Right renal pelvis (tissue), 4 donors: ENCODE results near the gene RASAL2. TPM values are rescaled to one million over a fixed set of nuclear protein-coding genes. Genes with fewer than 3 reads are reported as not detected.
A peak's percentile ranks its signal among the peaks of the same experiment; 100 is the strongest.

Source experiments
- DNase-seq, 4 donors: peaks; one replicate each; pipeline ENCODE4 v3.0.0-alpha.2; 2013; ENCODE audit warnings: low read depth in 4 of 4, low spot score in 3 of 4, missing footprints in 1 of 4
- polyA plus RNA-seq, 4 donors: library from polyadenylated mRNA; unstranded; fragments of 120-200 nt; gene quantifications; one replicate each; pipeline ENCODE4 v1.2.1, GENCODE V29; 2013; ENCODE audit not compliant: insufficient read length in 4 of 4

The RASAL2 gene
- polyA plus RNA-seq, 4 donors: 17.6 to 19.3 (median 19.1) TPM

DNA sequence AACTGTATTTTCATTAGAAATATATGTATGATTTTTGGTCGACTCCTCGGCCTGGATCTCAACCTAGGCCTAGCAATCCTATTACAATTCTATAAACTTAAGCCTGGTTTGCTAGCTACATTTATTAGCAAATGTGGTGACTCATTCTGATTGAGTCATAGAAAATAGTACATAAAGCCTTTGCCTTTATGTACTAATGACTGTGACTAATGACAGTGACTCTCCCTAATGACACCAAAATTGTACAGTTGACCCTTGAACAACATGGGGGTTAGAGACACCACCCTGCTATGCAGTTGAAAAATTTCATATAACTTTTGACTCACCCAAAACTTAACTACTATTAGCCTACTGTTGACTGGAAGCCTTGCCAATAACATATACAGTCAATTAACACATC lies 324.0 kb downstream of the RASAL2 start:
- no peak for DNase-seq

DNA sequence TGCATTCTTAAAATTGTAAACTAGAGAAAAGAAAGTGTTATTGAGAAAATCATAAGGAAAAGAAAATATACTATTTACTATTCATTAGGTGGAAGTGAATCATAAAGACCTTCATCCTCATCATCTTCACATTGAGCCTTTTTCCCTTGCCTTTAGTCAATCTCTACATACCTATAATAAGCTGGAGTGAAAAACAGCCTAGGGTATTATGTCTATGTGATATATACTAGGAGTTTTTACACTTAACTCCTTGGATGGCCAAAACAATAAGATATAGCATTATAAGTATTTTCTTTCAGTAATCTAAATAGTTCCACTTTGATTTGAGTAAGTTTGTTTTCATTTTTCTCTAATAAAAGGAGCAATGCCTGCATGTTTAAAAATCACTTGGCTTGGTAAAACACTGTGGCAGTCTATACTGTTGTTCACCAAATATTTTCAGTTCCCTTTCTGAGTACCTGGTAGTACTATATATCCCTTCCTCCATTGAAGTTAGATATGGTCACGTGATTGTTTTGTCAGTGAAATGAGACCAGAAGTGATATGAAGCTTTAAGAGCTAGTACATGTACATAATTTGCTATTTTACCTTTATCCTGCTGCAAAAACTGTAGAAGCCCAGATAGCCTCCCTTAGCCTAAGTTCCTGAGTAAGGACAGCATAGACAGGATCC lies 324.5 kb downstream of the RASAL2 start:
- no peak for DNase-seq

DNA sequence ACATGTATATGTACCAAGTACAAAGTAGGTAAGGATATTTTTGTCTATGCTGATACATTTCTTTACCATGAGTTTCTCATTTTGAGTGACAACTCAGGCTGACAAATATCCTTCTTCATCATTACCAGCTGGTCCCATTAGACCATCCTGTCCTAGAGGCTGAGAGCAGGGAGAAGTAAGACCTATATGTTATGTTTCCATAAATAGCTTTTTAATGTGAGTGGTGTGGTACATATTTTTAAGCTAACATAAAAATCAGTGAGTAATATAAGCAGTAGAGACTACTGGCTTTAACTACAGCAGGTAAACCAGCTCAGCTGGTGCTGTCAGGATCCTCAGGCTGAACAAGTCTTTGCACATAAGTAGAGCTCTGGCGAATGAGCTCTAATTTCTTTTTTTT lies 340.5 kb downstream of the RASAL2 start:
- DNase-seq: no peak

DNA sequence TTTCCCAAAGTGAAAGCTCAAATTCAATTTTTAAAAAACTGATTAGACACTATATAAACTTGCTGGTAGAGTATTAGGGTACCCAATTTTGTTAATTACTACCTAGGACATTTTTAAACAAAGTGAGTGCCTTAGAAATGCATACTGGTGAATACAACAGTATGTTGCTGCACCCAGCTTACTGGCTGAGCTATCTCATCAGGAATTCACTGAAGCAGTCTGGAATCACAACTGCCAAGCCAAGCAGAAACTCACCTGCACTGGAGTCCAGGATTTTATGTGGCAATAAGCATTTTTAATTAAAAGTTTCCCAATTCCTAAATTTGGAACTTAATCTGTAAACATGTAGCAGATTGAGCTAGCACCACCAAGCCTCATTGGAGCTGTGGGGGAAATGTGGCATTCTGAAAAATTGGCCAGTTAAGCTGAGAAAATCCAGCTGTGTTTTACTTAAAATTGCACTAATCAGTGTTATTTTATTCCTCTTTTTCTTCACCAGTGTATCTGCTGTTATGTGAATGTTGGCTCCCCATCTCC lies 341.1 kb downstream of the RASAL2 start:
- DNase-seq: no peak

DNA sequence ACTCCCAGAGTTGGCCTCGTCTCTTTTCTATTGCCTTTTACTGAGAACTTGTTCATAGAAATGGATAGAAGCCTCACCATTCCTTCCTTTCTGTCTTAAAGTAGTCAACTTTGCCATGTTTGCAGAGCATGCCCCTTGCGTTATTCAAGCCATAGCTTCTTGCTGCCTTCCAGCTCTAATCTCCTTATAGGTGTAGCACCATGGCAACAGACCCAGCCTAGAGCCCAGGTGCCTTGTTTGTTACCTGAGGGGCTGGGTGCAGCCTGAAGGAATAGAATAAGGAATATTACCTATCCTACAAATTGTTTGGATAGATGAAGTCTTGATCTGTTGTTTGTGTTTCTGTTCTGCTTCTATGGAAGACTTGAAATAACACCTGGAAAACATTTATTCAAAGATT lies 343.0 kb downstream of the RASAL2 start:
- DNase-seq: no peak

DNA sequence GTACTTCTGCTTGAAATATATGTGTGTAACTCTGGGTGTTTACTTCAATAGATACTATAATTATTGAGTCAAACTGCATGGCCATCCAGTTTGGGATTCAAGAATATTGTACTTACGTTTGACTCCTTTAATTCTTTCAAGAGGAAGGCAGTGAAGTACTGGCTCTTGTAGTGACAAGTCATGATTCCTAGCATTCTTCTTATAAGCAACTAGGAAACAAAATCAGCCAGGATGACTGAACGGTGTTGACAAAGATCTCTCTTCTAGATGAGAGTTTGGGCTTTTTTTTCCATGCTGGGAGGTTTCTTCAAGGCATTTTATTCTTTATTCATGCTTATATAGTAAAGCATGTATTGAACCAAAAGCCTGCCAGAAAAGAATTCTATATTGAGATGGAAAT lies 344.5 kb downstream of the RASAL2 start:
- no peak for DNase-seq

DNA sequence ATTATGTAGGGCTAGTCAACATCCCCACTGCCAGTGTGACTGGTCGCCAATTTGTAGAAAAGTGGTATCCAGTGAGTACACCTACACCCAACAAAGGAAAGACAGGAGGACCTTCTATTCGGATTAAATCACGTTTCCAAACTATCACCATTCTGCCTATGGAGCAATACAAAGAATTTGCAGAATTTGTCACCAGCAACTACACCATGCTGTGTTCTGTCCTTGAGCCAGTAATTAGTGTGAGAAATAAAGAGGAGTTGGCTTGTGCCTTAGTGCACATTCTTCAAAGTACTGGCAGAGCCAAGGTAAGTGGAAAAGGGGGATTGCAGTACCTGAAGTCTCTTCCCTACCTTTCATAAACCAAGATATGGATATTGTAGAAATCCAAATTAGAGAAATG lies 349.0 kb downstream of the RASAL2 start:
- no peak for DNase-seq

DNA sequence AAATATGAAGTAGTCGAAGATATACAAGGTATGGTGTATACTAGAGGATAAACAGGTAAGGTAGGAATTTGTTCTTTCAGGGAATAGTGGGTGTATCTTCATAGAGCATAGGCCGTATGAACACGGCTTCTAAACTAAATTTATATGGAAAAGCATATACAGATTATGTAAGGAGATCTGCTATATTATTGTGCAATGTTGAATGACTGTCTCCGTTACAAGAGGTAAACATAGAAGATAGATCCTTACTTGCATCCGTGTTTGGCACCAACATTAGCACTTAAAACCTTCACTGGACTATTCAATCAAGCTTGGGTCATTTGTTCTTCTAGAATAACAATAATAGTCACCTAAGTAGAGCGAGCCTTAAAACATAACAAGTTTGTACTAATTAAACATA lies 357.0 kb downstream of the RASAL2 start:
- DNase-seq: no peak

DNA sequence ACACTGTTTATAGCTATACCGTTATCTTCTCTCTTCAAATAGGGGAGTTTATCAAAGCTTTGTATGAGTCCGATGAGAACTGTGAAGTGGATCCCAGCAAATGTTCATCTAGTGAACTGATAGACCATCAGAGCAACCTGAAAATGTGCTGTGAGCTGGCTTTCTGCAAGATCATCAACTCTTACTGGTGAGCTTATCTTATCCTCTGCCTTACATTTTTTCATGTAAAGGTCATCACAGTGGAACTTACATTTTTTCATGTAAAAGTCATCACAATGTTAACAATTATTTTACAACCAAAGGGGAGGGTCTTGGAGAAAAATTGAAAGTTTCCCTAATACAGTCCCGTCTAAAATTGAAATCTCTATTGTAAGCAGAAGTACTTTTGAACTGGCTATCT lies 357.6 kb downstream of the RASAL2 start:
- DNase-seq: no peak

DNA sequence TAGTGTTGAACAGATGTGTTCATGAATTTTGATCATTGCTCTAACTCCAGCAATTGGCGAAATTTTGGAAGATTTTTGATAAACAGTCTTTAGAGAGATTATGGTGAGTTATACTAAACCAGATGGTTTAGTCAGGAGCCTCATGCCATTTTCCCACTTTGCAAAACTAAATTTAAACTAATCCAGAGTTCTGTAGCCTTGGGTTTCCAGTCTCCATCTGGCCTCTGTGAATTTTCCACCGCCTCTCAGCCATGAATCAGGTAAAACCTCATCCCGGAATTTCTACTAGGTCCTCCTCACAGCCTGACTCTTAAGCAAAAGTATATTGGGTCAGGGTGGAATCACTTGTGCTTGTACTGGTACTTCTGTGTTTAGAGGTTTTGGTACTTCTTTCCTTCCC lies 358.1 kb downstream of the RASAL2 start:
- no peak for DNase-seq

DNA sequence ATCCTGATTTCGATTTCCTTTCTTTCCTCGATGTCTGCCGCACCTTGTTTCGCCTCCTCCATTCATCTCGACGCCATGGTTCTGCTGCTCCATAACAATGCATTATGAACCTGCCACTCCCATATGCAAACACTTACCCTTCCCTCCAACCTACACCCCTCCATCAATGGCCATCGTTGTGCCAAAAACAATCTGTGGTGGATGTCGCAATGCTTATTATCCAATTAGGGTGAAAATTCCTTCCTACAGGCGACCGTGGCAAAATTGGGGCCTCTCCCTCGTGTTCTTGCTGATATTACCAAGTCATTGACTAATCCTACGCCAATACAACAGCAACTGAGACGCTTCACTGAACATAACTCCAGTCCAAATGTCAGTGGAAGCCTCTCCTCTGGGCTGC lies 362.6 kb downstream of the RASAL2 start:
- DNase-seq: no peak

DNA sequence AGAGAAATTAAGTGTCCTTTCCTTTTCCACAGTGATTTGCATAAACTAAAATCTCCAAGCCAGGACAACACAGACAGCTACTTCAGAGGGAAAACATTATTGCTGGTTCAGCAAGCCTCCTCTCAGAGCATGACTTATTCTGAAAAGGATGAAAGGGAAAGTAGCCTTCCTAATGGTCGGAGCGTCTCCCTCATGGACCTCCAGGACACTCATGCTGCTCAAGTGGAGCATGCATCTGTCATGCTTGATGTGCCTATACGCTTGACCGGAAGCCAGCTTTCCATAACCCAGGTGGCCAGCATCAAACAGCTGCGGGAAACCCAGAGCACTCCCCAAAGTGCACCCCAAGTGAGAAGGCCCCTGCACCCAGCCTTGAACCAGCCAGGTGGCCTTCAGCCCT lies 363.7 kb downstream of the RASAL2 start:
- no peak for DNase-seq

DNA sequence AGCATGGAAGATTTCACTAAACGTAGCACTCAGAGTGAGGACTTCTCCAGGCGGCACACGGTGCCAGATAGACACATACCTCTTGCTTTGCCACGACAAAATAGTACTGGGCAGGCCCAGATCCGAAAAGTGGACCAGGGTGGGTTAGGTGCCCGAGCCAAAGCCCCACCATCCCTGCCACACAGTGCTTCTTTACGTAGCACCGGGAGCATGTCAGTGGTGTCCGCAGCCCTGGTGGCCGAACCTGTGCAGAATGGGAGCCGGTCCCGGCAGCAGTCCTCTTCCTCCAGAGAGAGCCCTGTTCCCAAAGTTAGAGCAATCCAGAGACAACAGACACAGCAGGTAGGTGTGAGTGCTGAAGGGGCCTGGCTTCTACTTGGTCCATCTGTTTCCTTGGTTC lies 364.3 kb downstream of the RASAL2 start:
- DNase-seq: no peak

DNA sequence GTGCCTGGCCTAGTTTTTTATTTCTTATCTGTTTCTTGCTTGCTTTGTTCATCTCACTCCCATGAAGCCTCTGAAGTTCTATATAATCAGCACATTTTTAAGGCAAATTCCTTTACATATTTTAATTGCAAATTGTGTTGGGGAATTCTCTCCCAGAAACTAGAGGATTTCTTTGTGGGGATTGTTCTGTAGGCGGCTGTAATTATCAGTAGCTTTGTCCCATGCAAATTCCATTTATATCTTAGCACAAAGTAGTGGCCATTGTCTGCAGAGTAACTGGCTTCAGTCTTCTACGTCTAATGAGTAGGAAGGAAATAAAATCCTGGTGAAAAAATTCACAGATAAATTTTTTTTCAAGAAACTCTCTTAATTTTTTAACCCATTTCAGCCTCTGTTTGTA lies 367.2 kb downstream of the RASAL2 start:
- no peak for DNase-seq

DNA sequence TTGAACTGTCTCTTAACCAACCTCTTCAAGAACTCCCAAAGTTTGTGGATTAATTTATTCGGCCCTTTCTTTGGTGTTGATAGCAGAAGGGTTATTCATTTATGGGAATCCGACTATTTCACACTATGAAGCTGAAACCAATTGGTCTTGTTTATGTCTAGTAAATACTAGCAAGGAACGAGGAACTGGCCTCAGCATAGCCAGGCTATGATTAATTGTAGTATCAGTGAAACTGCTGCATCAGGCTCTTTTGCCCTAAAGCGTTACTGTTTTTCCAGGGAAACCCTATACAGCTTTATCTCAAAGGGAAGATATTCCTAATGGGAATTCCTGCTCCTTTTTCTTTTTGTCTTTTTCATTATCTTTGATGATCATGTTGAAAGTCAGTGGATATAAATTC lies 367.8 kb downstream of the RASAL2 start:
- DNase-seq: no peak

DNA sequence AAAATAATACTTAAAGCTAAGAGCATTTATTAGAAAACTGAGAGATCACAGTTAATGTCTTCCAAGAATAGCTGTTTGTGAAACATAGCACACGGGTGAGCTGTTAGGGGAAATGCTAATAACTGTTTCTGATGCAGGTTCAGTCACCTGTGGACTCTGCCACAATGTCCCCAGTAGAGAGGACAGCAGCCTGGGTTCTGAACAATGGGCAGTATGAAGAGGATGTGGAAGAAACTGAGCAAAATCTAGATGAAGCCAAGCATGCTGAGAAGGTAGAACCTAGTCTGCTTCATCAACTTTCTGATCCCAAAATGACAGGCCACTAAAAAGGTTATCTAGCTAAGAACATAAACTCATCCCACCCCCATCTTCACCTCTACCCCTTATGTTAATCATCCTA lies 370.2 kb downstream of the RASAL2 start:
- DNase-seq: no peak

DNA sequence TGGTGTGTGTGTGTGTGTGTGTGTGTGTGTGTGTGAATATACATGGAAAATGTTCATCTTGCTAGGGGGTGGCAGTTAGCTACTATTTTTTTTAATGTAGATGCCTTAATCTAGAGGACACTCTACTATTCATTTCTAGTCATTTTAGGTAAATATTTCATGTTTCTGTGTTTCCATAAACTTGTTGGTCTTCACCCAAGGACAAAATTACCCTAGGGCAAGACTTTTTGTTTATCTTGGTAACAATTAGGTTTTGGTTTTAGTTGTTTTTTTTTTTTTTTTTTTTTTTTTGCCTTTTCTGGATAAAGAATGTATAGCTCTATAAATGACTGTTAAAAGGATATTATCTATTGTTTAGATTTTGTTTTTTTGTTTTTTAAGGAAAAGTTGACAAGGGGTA lies 370.7 kb downstream of the RASAL2 start:
- DNase-seq: no peak

DNA sequence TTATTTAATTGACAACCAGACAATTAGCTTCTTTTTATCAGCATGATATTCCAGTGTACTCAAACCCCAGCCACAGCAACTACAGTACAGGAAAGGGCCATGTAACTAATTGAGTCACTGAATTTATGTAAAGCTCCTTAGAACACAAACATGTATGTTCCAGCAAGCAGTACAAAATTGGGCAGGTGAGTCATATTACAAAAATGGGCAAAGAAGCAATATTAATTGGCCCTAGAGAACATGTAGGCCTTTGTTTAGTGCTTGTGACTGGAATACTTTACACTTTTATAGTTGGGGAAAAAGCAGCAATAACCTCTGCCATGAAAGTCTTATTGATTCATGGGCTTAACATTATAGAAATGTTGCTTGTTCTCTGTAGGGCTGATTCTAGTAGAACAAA lies 371.1 kb downstream of the RASAL2 start:
- no peak for DNase-seq

DNA sequence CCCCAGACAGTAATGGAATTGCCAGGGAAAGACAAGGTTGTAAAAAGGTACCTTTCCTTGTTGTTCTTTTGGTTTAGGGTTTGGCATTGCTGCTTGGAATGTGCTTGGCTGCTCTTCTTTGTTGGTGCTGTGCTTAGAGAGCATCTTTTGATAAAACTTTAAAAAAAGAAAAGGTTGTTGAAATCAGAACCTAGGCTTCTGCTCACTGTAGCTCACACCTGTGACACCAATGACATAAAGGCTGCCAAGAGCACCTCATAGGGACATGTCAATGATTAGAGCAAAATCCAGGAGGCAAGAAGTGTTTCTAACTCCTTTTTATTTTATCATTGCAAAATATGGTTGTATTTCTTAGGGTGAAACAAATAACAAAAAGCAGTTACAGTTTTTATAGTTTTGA lies 373.9 kb downstream of the RASAL2 start:
- no peak for DNase-seq

DNA sequence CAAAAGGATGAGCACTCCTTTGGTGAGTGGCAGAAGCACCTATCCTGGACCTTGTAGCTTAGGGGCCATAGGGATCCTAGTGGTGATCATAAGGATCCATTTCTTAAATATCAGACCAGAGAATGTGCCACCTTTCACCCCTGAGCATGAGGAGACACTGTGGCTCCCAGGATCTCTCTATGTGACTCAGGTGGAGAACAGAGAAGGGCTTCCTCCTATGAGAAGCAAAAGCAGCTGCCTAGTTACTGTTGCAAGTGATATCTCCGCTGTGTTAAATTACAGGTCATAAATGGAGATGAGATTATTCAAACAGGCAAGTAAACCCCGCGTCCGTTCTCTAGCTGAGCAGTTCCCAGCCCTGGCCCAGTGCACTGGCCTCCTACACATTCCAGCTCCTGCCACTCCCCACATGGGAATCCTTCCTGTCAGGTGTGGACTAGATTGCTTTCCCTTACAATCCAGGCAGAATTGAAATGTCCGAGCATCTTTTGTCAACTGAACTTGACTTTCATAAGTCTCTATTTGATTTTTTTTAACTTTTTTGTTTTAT lies 376.6 kb downstream of the RASAL2 start:
- peak; percentile 23 to 59 (median 42) for DNase-seq

DNA sequence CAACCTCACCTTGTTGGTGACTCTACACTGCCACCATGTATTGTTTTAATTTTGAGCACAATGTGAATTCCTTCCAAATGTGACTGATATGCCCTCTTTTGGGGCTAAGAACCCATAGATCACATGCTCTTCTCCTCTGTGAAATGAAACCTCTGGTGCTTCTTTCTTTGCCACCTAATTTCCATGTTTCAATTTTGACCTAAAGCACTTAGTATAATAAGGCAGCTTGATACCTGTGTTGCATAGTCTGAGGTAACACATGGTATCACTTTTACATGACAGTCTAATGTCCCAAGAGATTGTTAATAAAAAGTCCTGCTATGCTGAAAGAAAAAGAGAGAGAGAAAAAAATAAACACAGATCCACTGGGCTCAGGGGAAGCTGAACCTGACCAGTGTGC lies 378.6 kb downstream of the RASAL2 start:
- no peak for DNase-seq

DNA sequence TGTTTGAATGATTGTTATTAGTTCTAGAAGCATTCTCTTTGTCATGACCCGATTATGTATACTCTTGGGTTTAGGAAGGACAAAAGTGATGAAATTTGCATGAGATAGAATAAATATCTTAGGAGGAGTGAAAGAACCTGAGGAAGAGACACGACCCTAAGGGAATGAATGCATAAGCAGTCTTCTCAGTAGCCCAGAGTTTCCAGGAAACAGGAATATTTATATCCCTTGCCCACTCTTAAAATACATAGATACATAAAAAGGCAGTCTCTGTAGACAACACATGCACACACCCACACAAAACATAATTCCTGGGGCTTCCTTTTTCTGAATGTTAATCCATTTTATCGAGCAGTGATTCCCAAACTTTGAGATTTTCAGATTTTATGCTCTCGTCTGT lies 383.5 kb downstream of the RASAL2 start:
- DNase-seq: no peak

DNA sequence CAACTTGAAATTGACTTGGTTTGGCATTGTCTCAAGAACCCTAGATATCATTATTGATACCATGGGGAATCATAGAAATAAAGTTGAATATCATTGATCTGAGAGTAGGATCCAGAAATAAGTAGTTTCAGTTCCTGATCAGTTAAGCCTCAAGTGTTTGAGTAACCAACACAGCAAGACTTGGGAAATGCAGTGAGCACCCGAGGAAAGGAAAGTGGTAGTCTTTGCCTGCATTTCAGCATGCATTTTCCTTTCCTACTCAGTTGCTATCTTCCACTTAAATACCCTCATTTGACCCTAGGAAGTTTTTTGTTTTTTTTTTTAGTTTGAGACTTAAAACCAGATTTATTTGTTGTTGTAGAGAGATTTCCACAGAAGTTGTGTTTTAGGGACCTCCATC lies 383.9 kb downstream of the RASAL2 start:
- no peak for DNase-seq
